ENCODE measurements around the gene OBSCN.

Gene OBSCN

GRCh38 chr1:228308085-228308601, 100.3 kb downstream of the OBSCN start:
- Histone ChIP-seq H4K8ac (ENCODE audit: low read length) (no peak overlapping the region), H3K36me3 (ENCODE audit: control insufficient read depth in 1 of 2, insufficient read depth in 2 of 2, low read depth in 1 of 2, low read length in 2 of 2) (no peaks in the 10 kb centered on the region), H3K23ac (ENCODE audit: low read length in 2 of 2) (no peak overlapping the region), H3K79me1 (replicated peaks; ENCODE audit: low read length, poor library complexity, severe bottlenecking) (no peaks in the 10 kb centered on the region), H2AK5ac (ENCODE audit: low read length, severe bottlenecking) (no peak overlapping the region), H3K9me3 (ENCODE audit: control insufficient read depth, low read length) (peaks cover 18% of the 10 kb centered on the region), H3K4me3 (ENCODE audit: insufficient read depth in 1 of 2, low read depth in 1 of 2, low read length in 2 of 2) (no peak overlapping the region), H4K91ac (ENCODE audit: low read length) (no peak overlapping the region), H3K4me1 (ENCODE audit: control insufficient read depth, insufficient read depth, low read depth, low read length) (no peaks in the 10 kb centered on the region), H3K4ac (ENCODE audit: low read depth in 1 of 2, low read length in 2 of 2) (no peak overlapping the region), H3K27me3 (ENCODE audit: control insufficient read depth in 1 of 2, insufficient read depth in 1 of 2, low read length in 2 of 2) (no peaks in the 10 kb centered on the region), H3K4me2 (ENCODE audit: low read length, poor library complexity, severe bottlenecking) (no peak overlapping the region), H3K18ac (ENCODE audit: low read depth in 1 of 2, low read length in 2 of 2) (no peak overlapping the region), H3K27ac (ENCODE audit: low read length, poor library complexity, severe bottlenecking) (no peak overlapping the region), H2BK120ac (ENCODE audit: low read depth, low read length) (no peak overlapping the region), H2BK5ac (ENCODE audit: low read depth, low read length, poor library complexity, severe bottlenecking) (no peak overlapping the region), H2BK12ac (ENCODE audit: low read length in 2 of 2) (no peak overlapping the region), H3K9ac (ENCODE audit: low read length) (no peak overlapping the region), H3K14ac (ENCODE audit: low read length in 2 of 2) (no peak overlapping the region), H2BK15ac (ENCODE audit: low read depth, poor library complexity, severe bottlenecking) (no peak overlapping the region), H2AFZ (ENCODE audit: low read depth, low read length) (no peak overlapping the region)
- WGBS: 89% methylated on average over 17 of the region's 18 CpGs
- no peak for DNase-seq

GRCh38 chr1:228308628-228309325, 100.9 kb downstream of the OBSCN start:
- Histone ChIP-seq H3K4me2 (ENCODE audit: low read length, poor library complexity, severe bottlenecking) (no peak overlapping the region), H3K4ac (ENCODE audit: low read depth in 1 of 2, low read length in 2 of 2) (no peak overlapping the region), H3K9me3 (ENCODE audit: control insufficient read depth, low read length) (peaks cover 11% of the 10 kb centered on the region), H4K91ac (ENCODE audit: low read length) (no peak overlapping the region), H3K18ac (ENCODE audit: low read depth in 1 of 2, low read length in 2 of 2) (no peak overlapping the region), H2BK5ac (ENCODE audit: low read depth, low read length, poor library complexity, severe bottlenecking) (no peak overlapping the region), H2BK12ac (ENCODE audit: low read length in 2 of 2) (no peak overlapping the region), H3K9ac (ENCODE audit: low read length) (no peak overlapping the region), H3K4me3 (ENCODE audit: insufficient read depth in 1 of 2, low read depth in 1 of 2, low read length in 2 of 2) (no peak overlapping the region), H3K14ac (ENCODE audit: low read length in 2 of 2) (no peak overlapping the region), H2AFZ (ENCODE audit: low read depth, low read length) (no peak overlapping the region), H2BK15ac (ENCODE audit: low read depth, poor library complexity, severe bottlenecking) (no peak overlapping the region), H3K27ac (ENCODE audit: low read length, poor library complexity, severe bottlenecking) (no peak overlapping the region), H3K4me1 (ENCODE audit: control insufficient read depth, insufficient read depth, low read depth, low read length) (no peaks in the 10 kb centered on the region), H2BK120ac (ENCODE audit: low read depth, low read length) (no peak overlapping the region), H3K36me3 (ENCODE audit: control insufficient read depth in 1 of 2, insufficient read depth in 2 of 2, low read depth in 1 of 2, low read length in 2 of 2) (no peaks in the 10 kb centered on the region), H4K8ac (ENCODE audit: low read length) (no peak overlapping the region), H3K23ac (ENCODE audit: low read length in 2 of 2) (no peak overlapping the region), H3K79me1 (replicated peaks; ENCODE audit: low read length, poor library complexity, severe bottlenecking) (no peaks in the 10 kb centered on the region), H2AK5ac (ENCODE audit: low read length, severe bottlenecking) (no peak overlapping the region), H3K27me3 (ENCODE audit: control insufficient read depth in 1 of 2, insufficient read depth in 1 of 2, low read length in 2 of 2) (no peaks in the 10 kb centered on the region)
- DNase-seq: no peak
- WGBS: 61% methylated on average over 8 of the region's 8 CpGs

- Histone ChIP-seq H2BK12ac (ENCODE audit: low read length in 2 of 2) (no peak overlapping the region), H3K9me3 (ENCODE audit: control insufficient read depth, low read length) (peaks cover 4% of the 10 kb centered on the region), H4K8ac (ENCODE audit: low read length) (no peak overlapping the region), H3K9ac (ENCODE audit: low read length) (no peak overlapping the region), H2BK120ac (ENCODE audit: low read depth, low read length) (no peak overlapping the region), H2AFZ (ENCODE audit: low read depth, low read length) (no peak overlapping the region), H4K91ac (ENCODE audit: low read length) (no peak overlapping the region), H3K14ac (ENCODE audit: low read length in 2 of 2) (no peak overlapping the region), H2AK5ac (ENCODE audit: low read length, severe bottlenecking) (no peak overlapping the region), H2BK5ac (ENCODE audit: low read depth, low read length, poor library complexity, severe bottlenecking) (no peak overlapping the region), H3K79me1 (replicated peaks; ENCODE audit: low read length, poor library complexity, severe bottlenecking) (no peaks in the 10 kb centered on the region), H3K4me2 (ENCODE audit: low read length, poor library complexity, severe bottlenecking) (no peak overlapping the region), H3K4me3 (ENCODE audit: insufficient read depth in 1 of 2, low read depth in 1 of 2, low read length in 2 of 2) (no peak overlapping the region), H3K18ac (ENCODE audit: low read depth in 1 of 2, low read length in 2 of 2) (no peak overlapping the region), H3K4me1 (ENCODE audit: control insufficient read depth, insufficient read depth, low read depth, low read length) (no peaks in the 10 kb centered on the region), H3K4ac (ENCODE audit: low read depth in 1 of 2, low read length in 2 of 2) (no peak overlapping the region), H3K27ac (ENCODE audit: low read length, poor library complexity, severe bottlenecking) (no peak overlapping the region), H2BK15ac (ENCODE audit: low read depth, poor library complexity, severe bottlenecking) (no peak overlapping the region), H3K23ac (ENCODE audit: low read length in 2 of 2) (no peak overlapping the region), H3K36me3 (ENCODE audit: control insufficient read depth in 1 of 2, insufficient read depth in 2 of 2, low read depth in 1 of 2, low read length in 2 of 2) (no peaks in the 10 kb centered on the region), H3K27me3 (ENCODE audit: control insufficient read depth in 1 of 2, insufficient read depth in 1 of 2, low read length in 2 of 2) (no peaks in the 10 kb centered on the region)
- DNase-seq: no peak
- WGBS: 74% methylated on average over 8 of the region's 8 CpGs
Measured at GRCh38 chr1:228309326-228310067, 101.7 kb downstream of the OBSCN start.

GRCh38 chr1:228310162-228310792, 102.4 kb downstream of the OBSCN start:
- no peak overlapping the region for H3K4ac ChIP-seq (ENCODE audit: low read depth in 1 of 2, low read length in 2 of 2)
- no peak overlapping the region for H3K14ac ChIP-seq (ENCODE audit: low read length in 2 of 2)
- H3K4me3 ChIP-seq (ENCODE audit: insufficient read depth in 1 of 2, low read depth in 1 of 2, low read length in 2 of 2): no peak overlapping the region
- H3K23ac ChIP-seq (ENCODE audit: low read length in 2 of 2): no peak overlapping the region
- no peaks in the 10 kb centered on the region for H3K27me3 ChIP-seq (ENCODE audit: control insufficient read depth in 1 of 2, insufficient read depth in 1 of 2, low read length in 2 of 2)
- no peak for DNase-seq
- H2AFZ ChIP-seq (ENCODE audit: low read depth, low read length): no peak overlapping the region
- H3K18ac ChIP-seq (ENCODE audit: low read depth in 1 of 2, low read length in 2 of 2): no peak overlapping the region
- no peak overlapping the region for H3K27ac ChIP-seq (ENCODE audit: low read length, poor library complexity, severe bottlenecking)
- no peak overlapping the region for H4K91ac ChIP-seq (ENCODE audit: low read length)
- H3K4me2 ChIP-seq (ENCODE audit: low read length, poor library complexity, severe bottlenecking): no peak overlapping the region
- no peak overlapping the region for H2BK120ac ChIP-seq (ENCODE audit: low read depth, low read length)
- H4K8ac ChIP-seq (ENCODE audit: low read length): no peak overlapping the region
- WGBS: 90% methylated on average over 3 of the region's 3 CpGs
- no peaks in the 10 kb centered on the region for H3K9me3 ChIP-seq (ENCODE audit: control insufficient read depth, low read length)
- H3K36me3 ChIP-seq (ENCODE audit: control insufficient read depth in 1 of 2, insufficient read depth in 2 of 2, low read depth in 1 of 2, low read length in 2 of 2): no peaks in the 10 kb centered on the region
- no peak overlapping the region for H2BK5ac ChIP-seq (ENCODE audit: low read depth, low read length, poor library complexity, severe bottlenecking)
- H3K79me1 ChIP-seq (replicated peaks; ENCODE audit: low read length, poor library complexity, severe bottlenecking): no peaks in the 10 kb centered on the region
- H2AK5ac ChIP-seq (ENCODE audit: low read length, severe bottlenecking): no peak overlapping the region
- H3K9ac ChIP-seq (ENCODE audit: low read length): no peak overlapping the region
- no peak overlapping the region for H2BK15ac ChIP-seq (ENCODE audit: low read depth, poor library complexity, severe bottlenecking)
- H2BK12ac ChIP-seq (ENCODE audit: low read length in 2 of 2): no peak overlapping the region
- H3K4me1 ChIP-seq (ENCODE audit: control insufficient read depth, insufficient read depth, low read depth, low read length): no peaks in the 10 kb centered on the region
